Neural progenitor cell (in vitro differentiated cells): ENCODE results near the gene PIAS1. TPM values are rescaled to one million over a fixed set of nuclear protein-coding genes. Genes with fewer than 3 reads are reported as not detected.
"Not testable (repeated sequence)": the region's sequence is repeated elsewhere in the genome, so short reads cannot be mapped to it uniquely, and the experiment has no call there.

Experiments
- DNase-seq: peaks from one replicate; pipeline ENCODE4 v3.0.0-alpha.2; 2016; ENCODE audit warnings: low spot score
- H2AFZ ChIP-seq: fragments of 200-600 bp; sonication (generic); replicated peaks from 2 replicates; pipeline ENCODE4 v1.6.1; 2016; ENCODE audit warnings: antibody characterized with exemption
- H3F3A ChIP-seq: fragments of 200-600 bp; sonication (generic); 2 replicates; pipeline ENCODE4 v1.6.1; 2016; ENCODE audit warnings: antibody characterized with exemption, low read depth
- H3K27ac ChIP-seq: fragments of 200-600 bp; sonication (generic); 2 replicates; pipeline ENCODE4 v1.5.1; 2016; ENCODE audit warnings: mild to moderate bottlenecking
- H3K27me3 ChIP-seq: fragments of 200-600 bp; sonication (generic); 2 replicates; pipeline ENCODE4 v1.6.1; 2016; ENCODE audit warnings: mild to moderate bottlenecking, moderate library complexity
- H3K36me3 ChIP-seq: fragments of 200-600 bp; sonication (generic); 2 replicates; pipeline ENCODE4 v1.5.1; 2016
- H3K4me1 ChIP-seq: fragments of 200-600 bp; sonication (generic); 2 replicates; pipeline ENCODE4 v1.6.1; 2016; ENCODE audit warnings: mixed run types
- H3K4me2 ChIP-seq: fragments of 200-600 bp; sonication (generic); 2 replicates; pipeline ENCODE4 v1.6.1; 2016
- H3K4me3 ChIP-seq: fragments of 200-600 bp; sonication (generic); 2 replicates; pipeline ENCODE4 v1.5.1; 2016
- H3K79me2 ChIP-seq: fragments of 200-600 bp; sonication (generic); 2 replicates; pipeline ENCODE4 v1.6.1; 2016; ENCODE audit warnings: low read depth
- H3K9ac ChIP-seq: fragments of 200-600 bp; sonication (generic); 2 replicates; pipeline ENCODE4 v1.6.1; 2016
- H3K9me3 ChIP-seq: fragments of 200-600 bp; sonication (generic); 2 replicates; pipeline ENCODE4 v1.5.1; 2016; ENCODE audit warnings: low read depth
- H4K20me1 ChIP-seq: fragments of 200-600 bp; sonication (generic); 2 replicates; pipeline ENCODE4 v1.6.1; 2016; ENCODE audit warnings: low read depth
- H3K27ac Mint-ChIP-seq: 3 replicates; pipeline ENCODE4 v1.8.0; 2021; ENCODE audit warnings: mixed read lengths
- H3K27me3 Mint-ChIP-seq: 2 replicates; pipeline ENCODE4 v1.8.0; 2022; ENCODE audit warnings: low read depth, mild to moderate bottlenecking, inconsistent platforms, moderate library complexity, mixed read lengths; ENCODE audit not compliant: insufficient read depth
- H3K36me3 Mint-ChIP-seq: 3 replicates; pipeline ENCODE4 v1.8.0; 2021; ENCODE audit warnings: mixed read lengths
- H3K4me1 Mint-ChIP-seq: 3 replicates; pipeline ENCODE4 v1.8.0; 2021; ENCODE audit warnings: mixed read lengths
- H3K4me3 Mint-ChIP-seq: 3 replicates; pipeline ENCODE4 v1.8.0; 2021; ENCODE audit warnings: mild to moderate bottlenecking, moderate library complexity, mixed read lengths
- H3K9me3 Mint-ChIP-seq: 3 replicates; pipeline ENCODE4 v1.8.0; 2020; ENCODE audit warnings: mixed read lengths
- CTCF ChIP-seq: fragments of 200-600 bp; sonication (generic); IDR thresholded peaks from 2 replicates; pipeline ENCODE4 v1.5.1; 2017; ENCODE audit warnings: antibody characterized with exemption, mild to moderate bottlenecking
- EZH2 ChIP-seq: fragments of 200-600 bp; sonication (generic); IDR thresholded peaks from 2 replicates; pipeline ENCODE4 v1.6.1; 2017; ENCODE audit warnings: antibody characterized with exemption, mild to moderate bottlenecking, moderate library complexity
- EZH2phosphoT487 ChIP-seq: fragments of 200-600 bp; sonication (generic); IDR thresholded peaks from 2 replicates; pipeline ENCODE4 v1.6.1; 2017; ENCODE audit warnings: antibody characterized with exemption
- total RNA-seq: library from RNA; depleted of rRNA; stranded (reverse); fragments of >200 nt; gene quantifications from 2 replicates; pipeline ENCODE4 v1.2.3, GENCODE V29; 2015; ENCODE audit warnings: low replicate concordance

The PIAS1 gene
- total RNA-seq, 1 donor from 2014 or later = 34.6 TPM

- no peak overlapping the region for H3K4me3 Mint-ChIP-seq
- H3K27ac ChIP-seq = no peak overlapping the region
- H3K9ac ChIP-seq = no peak overlapping the region
- H3F3A ChIP-seq = peaks cover 18% of the 10 kb centered on the region
- no peaks in the 10 kb centered on the region for H3K36me3 Mint-ChIP-seq
- H3K9me3 ChIP-seq = no peaks in the 10 kb centered on the region
- H3K79me2 ChIP-seq = peaks cover 13% of the 10 kb centered on the region
- no peak overlapping the region for H2AFZ ChIP-seq
- peaks cover 10% of the 10 kb centered on the region for H3K27me3 Mint-ChIP-seq
- peaks cover 4% of the 10 kb centered on the region for H3K9me3 Mint-ChIP-seq
- H3K27ac Mint-ChIP-seq = peak overlapping the region; percentile 91
- peaks cover 38% of the 10 kb centered on the region for H3K4me1 ChIP-seq
- no peak overlapping the region for H3K4me2 ChIP-seq
- H3K36me3 ChIP-seq = no peaks in the 10 kb centered on the region
- H3K4me3 ChIP-seq = no peak overlapping the region
- no peak for DNase-seq
- H4K20me1 ChIP-seq = peaks cover 12% of the 10 kb centered on the region
- TF ChIP-seq CTCF (no peak), EZH2 (no peak), EZH2phosphoT487 (no peak)
- H3K4me1 Mint-ChIP-seq = peaks cover 53% of the 10 kb centered on the region
- H3K27me3 ChIP-seq = no peaks in the 10 kb centered on the region
Observed at GRCh38 chr15:68232937-68233336, 178.8 kb downstream of the PIAS1 start.

GRCh38 chr15:68234060-68234459 is 179.9 kb downstream of the PIAS1 start:
- Histone ChIP-seq H3K79me2 (peaks cover 1% of the 10 kb centered on the region), H3K27ac (no peak overlapping the region), H3K27me3 (no peaks in the 10 kb centered on the region), H3K9me3 (peaks cover 3% of the 10 kb centered on the region), H3F3A (peaks cover 18% of the 10 kb centered on the region), H3K4me2 (no peak overlapping the region), H3K9ac (no peak overlapping the region), H2AFZ (peak overlapping the region; percentile 78), H4K20me1 (peaks cover under 1% of the 10 kb centered on the region), H3K36me3 (no peaks in the 10 kb centered on the region), H3K4me1 (peaks cover 29% of the 10 kb centered on the region), H3K4me3 (no peak overlapping the region)
- H3K27me3 Mint-ChIP-seq = peaks cover 10% of the 10 kb centered on the region
- TF ChIP-seq CTCF (no peak), EZH2phosphoT487 (no peak), EZH2 (no peak)
- H3K27ac Mint-ChIP-seq = no peak overlapping the region
- DNase-seq = no peak
- peaks cover 4% of the 10 kb centered on the region for H3K9me3 Mint-ChIP-seq
- H3K36me3 Mint-ChIP-seq = no peaks in the 10 kb centered on the region
- H3K4me3 Mint-ChIP-seq = no peak overlapping the region
- peaks cover 44% of the 10 kb centered on the region for H3K4me1 Mint-ChIP-seq

- not testable (repeated sequence) for H3K27ac Mint-ChIP-seq
Observed at GRCh38 chr15:68234520-68234919, 180.4 kb downstream of the PIAS1 start.

GRCh38 chr15:68235022-68235421 is 180.9 kb downstream of the PIAS1 start:
- Histone ChIP-seq H2AFZ (no peak overlapping the region), H3K4me2 (no peak overlapping the region), H4K20me1 (no peaks in the 10 kb centered on the region), H3K27me3 (no peaks in the 10 kb centered on the region), H3K4me1 (peaks cover 27% of the 10 kb centered on the region), H3K4me3 (no peak overlapping the region), H3K36me3 (no peaks in the 10 kb centered on the region), H3K27ac (no peak overlapping the region), H3F3A (peaks cover 18% of the 10 kb centered on the region), H3K9me3 (peaks cover 5% of the 10 kb centered on the region), H3K9ac (no peak overlapping the region), H3K79me2 (no peaks in the 10 kb centered on the region)
- peaks cover 4% of the 10 kb centered on the region for H3K9me3 Mint-ChIP-seq
- no peak overlapping the region for H3K4me3 Mint-ChIP-seq
- peaks cover 41% of the 10 kb centered on the region for H3K4me1 Mint-ChIP-seq
- TF ChIP-seq EZH2phosphoT487 = no peak
- TF ChIP-seq CTCF = no peak
- TF ChIP-seq EZH2 = no peak
- no peak overlapping the region for H3K27ac Mint-ChIP-seq
- DNase-seq = no peak
- H3K36me3 Mint-ChIP-seq = no peaks in the 10 kb centered on the region
- H3K27me3 Mint-ChIP-seq = peaks cover 8% of the 10 kb centered on the region

More at GRCh38 chr15:68234520-68234919, 180.4 kb downstream of the PIAS1 start:
- Mint-ChIP-seq H3K4me1 (peaks cover 44% of the 10 kb centered on the region), H3K4me3 (peak overlapping the region; percentile 48)
- Histone ChIP-seq H3F3A (peaks cover 18% of the 10 kb centered on the region), H2AFZ (peak overlapping the region; percentile 78), H3K4me1 (peaks cover 29% of the 10 kb centered on the region)
- DNase-seq, H4K20me1 ChIP-seq, H3K9ac ChIP-seq, H3K27ac ChIP-seq, H3K4me2 ChIP-seq, H3K27me3 ChIP-seq, H3K9me3 Mint-ChIP-seq, H3K4me3 ChIP-seq, H3K79me2 ChIP-seq, H3K36me3 ChIP-seq, H3K27me3 Mint-ChIP-seq, H3K36me3 Mint-ChIP-seq, H3K9me3 ChIP-seq: not testable (repeated sequence)
